Kidney (tissue), 14 donors: ENCODE results near the gene PRSS27. TPM values are rescaled to one million over a fixed set of nuclear protein-coding genes. Genes with fewer than 3 reads are reported as not detected.
"Not testable (repeated sequence)": the region's sequence is repeated elsewhere in the genome, so short reads cannot be mapped to it uniquely, and the experiment has no call there.

Experiments
- DNase-seq, 5 donors: peaks; one replicate each; pipeline ENCODE4 v3.0.0-alpha.2; 2013 to 2020
- FAIRE-seq: peaks from 2 replicates; lab custom pipeline; 2012; peaks lifted over from hg19 to GRCh38; lab: Jason Lieb, UNC
- H3K27ac ChIP-seq, 2 donors: one replicate each; pipeline ENCODE4 v1.7.0; 2013; ENCODE audit warnings: low read depth in 2 of 2, low read length in 2 of 2, inconsistent platforms in 1 of 2
- H3K27me3 ChIP-seq: one replicate; pipeline ENCODE4 v1.7.1; 2013; ENCODE audit warnings: low read length, inconsistent platforms; ENCODE audit not compliant: control insufficient read depth, insufficient read depth
- H3K36me3 ChIP-seq, 3 donors: one replicate each; pipeline versions ENCODE4 v1.7.0 to v1.7.1; 2013; ENCODE audit warnings: low read length in 3 of 3, control low read depth in 1 of 3, inconsistent platforms in 1 of 3; ENCODE audit not compliant: insufficient read depth in 3 of 3, control insufficient read depth in 2 of 3
- H3K4me1 ChIP-seq, 3 donors: one replicate each; pipeline versions ENCODE4 v1.7.0 to v1.7.1; 2013; ENCODE audit warnings: low read length in 3 of 3, inconsistent platforms in 1 of 3, low read depth in 1 of 3; ENCODE audit not compliant: control insufficient read depth in 2 of 3, insufficient read depth in 2 of 3
- H3K4me3 ChIP-seq, 3 donors: one replicate each; pipeline versions ENCODE4 v1.7.0 to v1.8.1; 2013; ENCODE audit warnings: low read length in 3 of 3, control low read depth in 1 of 3, inconsistent platforms in 1 of 3
- H3K9ac ChIP-seq, 3 donors: one replicate each; pipeline versions ENCODE4 v1.7.0 to v1.7.1; 2013; ENCODE audit warnings: low read length in 3 of 3, control low read depth in 1 of 3, inconsistent platforms in 1 of 3
- H3K9me3 ChIP-seq, 3 donors: one replicate each; pipeline versions ENCODE4 v1.7.0 to v1.7.1; 2013; ENCODE audit warnings: low read length in 3 of 3, control low read depth in 1 of 3, inconsistent platforms in 1 of 3; ENCODE audit not compliant: control insufficient read depth in 2 of 3, insufficient read depth in 1 of 3
- CTCF ChIP-seq: IDR thresholded peaks from 3 replicates; pipeline ENCODE4 v1.5.1; 2012; ENCODE audit warnings: mild to moderate bottlenecking, moderate library complexity, borderline replicate concordance; ENCODE audit not compliant: insufficient read depth; ENCODE audit errors: extremely low read depth
- intact Hi-C: fragments of 100-400 bp; cut with DNase I; formaldehyde crosslinking; loops from one replicate; pipeline ENCODE4 v1.11.1; 2022
- polyA plus RNA-seq: library from polyadenylated mRNA; stranded (reverse); fragments of 350-450 nt; fragmentation: Illumina TruSeq; extraction: RNeasy Lipid Tissue Mini Kit (QIAGEN cat#74804); gene quantifications from one replicate; pipeline ENCODE4 v1.2.3, GENCODE V29; 2014; ENCODE audit warnings: low read depth, low replicate concordance; ENCODE audit not compliant: insufficient read depth
- total RNA-seq: library from RNA; stranded (reverse); fragmentation: NEBNext Ultra II Directional; extraction: Animal tissue kit (Norgen Biotek cat#: 25700); gene quantifications from one replicate; pipeline ENCODE4 v1.2.1, GENCODE V29; 2021
- donor health status: control.
- donor health status: control.
- donor health status: control.
- donor health status: control.
- donor health status: control.
- donor health status: DM: yes; HTN: yes; CAD: no.
- donor health status: Normal renal cell carcinoma (clear cell type).

The PRSS27 gene
- total and polyA plus RNA-seq, 2 donors from 2014 or later = 0.41 to 2.1 TPM

DNA sequence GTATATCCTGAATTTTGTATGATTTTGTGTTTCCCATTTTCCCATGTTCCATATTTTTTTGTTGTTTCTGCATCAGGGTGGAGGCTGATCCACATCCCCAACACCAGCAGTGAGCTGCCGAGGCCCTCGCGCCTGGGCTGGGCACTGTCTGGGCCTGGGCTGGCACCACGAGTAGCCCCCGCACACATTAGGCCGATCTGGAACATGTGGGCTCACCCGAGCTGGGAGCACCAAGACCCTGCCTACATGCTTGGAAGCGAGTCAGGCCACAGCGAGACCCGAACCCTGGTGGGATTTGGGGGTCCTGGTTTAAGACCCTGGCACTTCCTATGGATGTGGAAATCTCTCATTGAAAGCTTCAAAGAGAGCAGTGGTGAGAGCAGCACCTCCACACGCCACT lies 29.2 kb downstream of the PRSS27 start:
- intact Hi-C loops = no loop called here
- Histone ChIP-seq H3K36me3 (no peaks in the 10 kb centered on the region), H3K4me1 (peaks cover 0 to 22% (median 0%) of the 10 kb centered on the region in 3 donors), H3K9me3 (no peaks in the 10 kb centered on the region), H3K9ac (no peak overlapping the region), H3K27ac (no peak overlapping the region), H3K27me3 (no peaks in the 10 kb centered on the region), H3K4me3 (no peak overlapping the region)
- peak in 1 of 5 donors; percentile 51 for DNase-seq
- no peak for FAIRE-seq
- no peak for TF ChIP-seq CTCF

- no peaks in the 10 kb centered on the region for H3K36me3 ChIP-seq
- no peaks in the 10 kb centered on the region for H3K27me3 ChIP-seq
- H3K4me1 ChIP-seq = peaks cover 0 to 22% (median 0%) of the 10 kb centered on the region in 3 donors
- intact Hi-C loops = no loop called here
- no peak overlapping the region for H3K27ac ChIP-seq
- peak in 1 of 5 donors; percentile 64 for DNase-seq
- no peak overlapping the region for H3K4me3 ChIP-seq
- H3K9ac ChIP-seq = no peak overlapping the region
- no peaks in the 10 kb centered on the region for H3K9me3 ChIP-seq
- TF ChIP-seq CTCF = no peak
- FAIRE-seq = no peak
These were observed 29.8 kb downstream of the PRSS27 start for GRCh38 chr16:2689968-2690801.

DNA sequence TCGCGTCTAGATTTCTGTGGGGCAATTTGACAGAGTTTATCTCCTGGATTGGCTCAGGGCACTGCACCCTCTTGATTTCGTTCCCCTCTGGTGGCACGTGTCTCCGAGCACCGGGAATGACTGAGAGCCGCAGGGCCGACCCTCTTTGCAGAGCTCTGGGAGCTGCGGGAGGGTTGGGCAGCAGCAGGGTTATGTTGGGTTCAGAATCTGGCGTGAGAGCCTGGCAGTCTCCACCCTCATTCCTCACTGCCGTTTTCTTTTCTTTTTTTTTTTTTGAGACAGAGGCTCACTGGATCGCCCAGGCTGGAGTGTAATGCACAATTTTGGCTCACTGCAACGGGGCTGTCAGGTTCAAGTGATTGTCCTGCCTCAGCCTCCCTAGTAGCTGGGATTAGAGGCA lies 30.6 kb downstream of the PRSS27 start:
- H3K9me3 ChIP-seq, intact Hi-C loops, H3K27ac ChIP-seq, H3K4me3 ChIP-seq, H3K9ac ChIP-seq, FAIRE-seq, H3K36me3 ChIP-seq, H3K27me3 ChIP-seq, DNase-seq: not testable (repeated sequence)
- H3K4me1 ChIP-seq = peaks cover 0 to 22% (median 0%) of the 10 kb centered on the region in 3 donors

- intact Hi-C loops = no loop called here
- Histone ChIP-seq H3K36me3 (no peaks in the 10 kb centered on the region), H3K9me3 (no peaks in the 10 kb centered on the region), H3K4me1 (peaks cover 0 to 16% (median 0%) of the 10 kb centered on the region in 3 donors), H3K4me3 (no peak overlapping the region), H3K27ac (no peak overlapping the region), H3K9ac (no peak overlapping the region), H3K27me3 (no peaks in the 10 kb centered on the region)
- TF ChIP-seq CTCF = no peak
- DNase-seq = no peak
- FAIRE-seq = no peak
These were observed 32.3 kb downstream of the PRSS27 start for GRCh38 chr16:2687531-2688308.
